Activated CD8-positive, alpha-beta memory T cell treated with anti-CD3 and anti-CD28 coated beads, Interleukin-2, amount 50 U/mL, for 1 hour (primary cell): ENCODE data around the gene CHTOP.
"Not testable (repeated sequence)": the region's sequence is repeated elsewhere in the genome, so short reads cannot be mapped to it uniquely, and the experiment has no call there.

Experiments
- DNase-seq: peaks from one replicate; pipeline ENCODE4 v3.0.0-alpha.2; 2020; ENCODE audit errors: extremely low read depth

Gene CHTOP

DNA sequence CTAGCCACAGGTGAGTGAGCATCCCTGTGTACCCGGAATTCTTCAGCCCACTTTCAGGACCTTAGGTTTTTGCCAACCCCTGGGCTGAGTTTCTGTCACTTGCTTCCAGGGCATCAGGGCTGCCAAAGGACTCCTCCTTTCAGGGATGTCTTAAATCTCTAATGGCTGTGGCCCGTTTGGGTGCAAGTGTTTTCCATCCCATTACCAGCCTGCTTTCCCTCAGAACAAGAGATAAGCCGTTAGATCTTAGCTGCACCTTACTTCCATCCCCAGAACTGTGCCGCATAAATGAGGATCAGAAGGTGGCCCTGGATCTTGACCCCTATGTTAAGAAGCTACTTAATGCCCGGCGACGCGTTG, 25.3 kb downstream of the CHTOP start:
- DNase-seq, result no peak

- DNase-seq, result no peak
Observed at GRCh38 chr1:153659656-153660055, 25.8 kb downstream of the CHTOP start.

DNA sequence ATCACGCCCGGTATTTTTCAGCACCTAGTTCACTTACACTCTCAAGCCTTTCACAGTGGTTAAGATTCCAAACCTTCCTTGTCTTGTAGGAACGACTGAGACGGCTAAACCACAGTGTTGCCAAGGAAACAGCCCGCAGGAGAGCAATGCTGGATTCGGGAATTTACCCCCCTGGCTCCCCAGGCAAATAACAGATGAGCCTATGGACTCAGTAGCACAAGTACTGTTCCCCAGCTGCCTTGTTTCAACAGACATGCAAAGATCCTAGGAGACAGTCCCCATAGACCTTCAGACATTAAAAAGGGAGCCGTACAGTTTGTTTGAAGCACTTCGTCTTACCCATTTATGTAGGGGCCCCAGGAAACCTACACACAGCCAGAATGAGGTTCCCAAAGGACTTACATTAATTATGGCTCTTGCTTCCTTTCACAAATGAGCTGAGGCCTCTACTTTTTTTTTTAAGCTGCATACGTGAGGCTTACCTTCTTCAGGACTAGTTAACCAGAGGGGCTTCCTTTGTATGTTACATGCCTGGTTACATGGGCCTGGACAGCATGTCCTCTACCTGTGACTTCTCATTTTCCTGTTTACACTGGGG, 27.3 kb downstream of the CHTOP start:
- no peak for DNase-seq

GRCh38 chr1:153662269-153662668, 28.4 kb downstream of the CHTOP start:
- no peak for DNase-seq

DNA sequence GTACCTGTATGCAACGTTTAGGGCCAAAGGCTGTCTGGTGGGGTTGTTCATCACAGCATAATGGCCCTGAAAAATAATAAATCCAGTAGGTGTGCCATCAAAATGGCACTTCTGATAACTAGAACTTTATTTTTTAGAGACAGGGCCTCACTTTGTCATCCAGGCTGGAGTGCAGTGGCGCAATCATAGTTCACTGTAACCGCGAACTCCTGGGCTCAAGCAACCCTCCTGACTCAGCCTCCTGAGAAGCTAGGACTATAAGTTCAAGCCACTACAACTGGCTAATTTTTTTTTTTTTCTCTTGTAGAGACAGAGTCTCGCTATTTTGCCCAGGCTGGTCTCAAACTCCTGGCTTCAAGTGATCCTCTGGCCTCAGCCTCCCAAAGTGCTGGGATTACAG, 29.3 kb downstream of the CHTOP start:
- no peak for DNase-seq

DNA sequence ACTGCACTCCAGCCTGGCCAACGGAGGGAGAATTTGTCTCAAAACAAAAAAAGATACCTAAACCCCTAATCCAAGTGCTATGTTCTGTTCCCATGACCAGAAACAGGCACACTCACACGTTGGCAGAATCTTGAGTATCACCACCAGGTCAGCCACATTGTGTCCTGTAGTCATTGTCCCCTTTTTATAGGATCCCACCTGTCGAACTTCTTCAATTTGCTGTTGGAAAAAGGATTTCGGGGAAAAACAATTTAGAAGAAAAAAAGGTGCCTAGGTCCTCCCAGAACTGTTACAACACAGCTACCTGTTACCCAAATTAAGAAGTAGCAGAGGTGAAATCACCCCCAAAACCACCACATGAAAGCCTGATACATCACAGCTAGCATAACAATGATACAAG, 33.6 kb downstream of the CHTOP start:
- no peak for DNase-seq

DNA sequence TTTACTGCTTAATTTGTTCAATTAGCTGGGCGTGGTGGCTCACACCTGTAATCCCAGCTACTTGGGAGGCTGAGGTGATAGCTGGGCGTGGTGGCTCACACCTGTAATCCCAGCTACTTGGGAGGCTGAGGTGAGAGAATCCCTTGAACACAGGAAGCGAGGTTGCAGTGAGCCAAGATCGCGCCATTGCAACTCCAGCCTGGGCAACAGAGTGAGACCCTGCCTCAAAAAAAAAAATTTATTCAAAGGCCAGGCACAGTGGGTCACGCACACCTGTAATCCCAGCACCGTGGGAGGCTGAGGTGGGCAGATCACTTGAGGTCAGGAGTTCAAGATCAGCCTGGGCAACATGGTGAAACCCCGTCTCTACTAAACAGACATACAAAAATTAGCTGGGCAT, 34.8 kb downstream of the CHTOP start:
- DNase-seq, result not testable (repeated sequence)

- DNase-seq, result no peak
Observed at GRCh38 chr1:153669606-153670005, 35.7 kb downstream of the CHTOP start.

DNA sequence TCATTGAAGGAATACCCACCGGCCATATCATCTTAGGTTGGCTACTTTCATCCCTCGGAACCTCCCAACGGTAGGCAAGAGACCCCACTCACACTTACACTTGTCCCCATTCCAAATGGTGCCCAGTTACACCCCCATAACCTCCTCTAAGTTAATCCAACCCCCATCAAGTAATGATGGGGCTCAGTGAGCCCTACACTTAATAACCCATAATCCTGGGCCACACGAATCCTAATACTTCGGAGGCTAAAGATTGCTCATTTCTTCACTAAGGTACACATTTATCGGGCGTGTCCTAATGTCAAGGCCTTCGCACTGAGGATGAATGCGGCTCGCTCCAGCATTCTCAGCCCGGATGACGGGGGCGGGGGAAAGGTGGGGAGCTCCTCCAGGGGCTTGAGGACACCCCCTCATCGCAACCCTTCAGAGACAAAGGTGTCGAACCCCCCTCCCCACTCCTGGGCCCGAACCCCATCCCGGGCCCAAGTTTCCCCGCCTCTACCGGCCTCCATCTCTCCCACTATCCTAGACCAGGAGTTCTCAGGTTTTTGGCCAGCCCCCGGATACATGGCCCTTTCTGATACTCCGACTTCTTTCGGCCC, 36.5 kb downstream of the CHTOP start:
- DNase-seq, result no peak

GRCh38 chr1:153670859-153671627, 37.2 kb downstream of the CHTOP start, which contains the start of gene ILF2:
Gene ILF2 (minus strand): TSS chr1:153670993. CDS start chr1:153670922, 71 bp downstream.
- DNase-seq, result peak; percentile 94

- not testable (repeated sequence) for DNase-seq
Observed at GRCh38 chr1:153671628-153672353, 37.9 kb downstream of the CHTOP start.

GRCh38 chr1:153673511-153673910, 39.6 kb downstream of the CHTOP start:
- DNase-seq, result no peak

DNA sequence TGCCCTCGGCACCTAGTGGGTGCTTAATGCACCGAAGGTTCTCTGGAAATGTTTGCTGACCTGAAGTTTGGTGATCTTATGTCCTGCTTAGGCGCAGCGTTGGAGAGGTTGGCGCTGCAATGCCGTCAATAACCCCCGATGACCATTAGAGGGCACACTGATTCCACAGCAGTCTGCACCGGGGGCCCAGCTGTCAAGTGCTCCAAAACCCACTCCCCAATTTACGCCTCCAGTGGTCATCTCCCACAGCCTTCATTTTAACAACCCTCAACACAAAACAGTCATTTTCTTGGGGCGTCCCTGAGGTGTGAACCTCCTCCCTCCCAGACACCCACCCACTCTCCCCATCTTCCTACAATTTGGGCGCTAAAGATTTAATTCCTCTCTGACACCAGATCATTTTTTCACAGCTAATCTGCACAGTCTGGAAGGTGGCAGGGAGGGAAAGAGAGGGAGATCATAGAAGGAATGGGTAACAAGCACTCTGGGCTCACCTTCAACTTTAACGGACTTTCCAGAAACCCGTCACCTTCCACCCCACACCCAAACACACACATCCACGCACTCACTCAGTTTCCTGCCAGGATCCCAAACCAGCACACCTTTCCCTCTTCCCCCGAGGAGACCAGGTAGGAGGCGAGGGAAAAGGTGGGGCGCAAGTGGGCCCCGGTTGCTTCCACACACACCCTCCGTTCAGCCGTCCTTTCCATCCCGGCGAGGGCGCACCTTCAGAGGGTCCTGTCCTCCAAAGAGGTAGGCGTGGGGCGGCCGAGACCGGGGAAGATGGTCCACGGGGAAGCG, 44.1 kb downstream of the CHTOP start:
- no peak for DNase-seq

GRCh38 chr1:153678519-153679336, 44.9 kb downstream of the CHTOP start, which contains the start of gene NPR1:
Gene NPR1 (plus strand): TSS chr1:153678688. CDS start chr1:153679109, 421 bp downstream.
- DNase-seq, result no peak

DNA sequence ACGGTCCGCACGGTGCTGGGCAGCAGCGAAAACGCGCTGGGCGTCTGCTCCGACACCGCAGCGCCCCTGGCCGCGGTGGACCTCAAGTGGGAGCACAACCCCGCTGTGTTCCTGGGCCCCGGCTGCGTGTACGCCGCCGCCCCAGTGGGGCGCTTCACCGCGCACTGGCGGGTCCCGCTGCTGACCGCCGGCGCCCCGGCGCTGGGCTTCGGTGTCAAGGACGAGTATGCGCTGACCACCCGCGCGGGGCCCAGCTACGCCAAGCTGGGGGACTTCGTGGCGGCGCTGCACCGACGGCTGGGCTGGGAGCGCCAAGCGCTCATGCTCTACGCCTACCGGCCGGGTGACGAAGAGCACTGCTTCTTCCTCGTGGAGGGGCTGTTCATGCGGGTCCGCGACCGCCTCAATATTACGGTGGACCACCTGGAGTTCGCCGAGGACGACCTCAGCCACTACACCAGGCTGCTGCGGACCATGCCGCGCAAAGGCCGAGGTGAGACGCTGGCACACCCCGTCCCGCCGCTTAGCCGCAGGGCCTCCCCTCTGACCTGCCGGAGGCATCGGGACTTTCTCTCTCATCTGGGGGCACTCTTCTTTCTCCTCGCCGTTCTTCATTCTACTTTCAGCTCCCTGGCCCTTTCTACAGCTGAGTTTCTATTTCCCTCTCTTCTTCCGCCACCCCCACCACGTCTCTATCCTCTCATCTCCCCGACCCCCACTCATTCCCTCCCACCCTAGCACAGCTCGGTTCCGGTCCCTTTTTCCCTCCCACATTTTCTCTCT, 45.7 kb downstream of the CHTOP start:
- DNase-seq, result no peak

- DNase-seq, result no peak
Observed at GRCh38 chr1:153680120-153680403, 46.2 kb downstream of the CHTOP start.

DNA sequence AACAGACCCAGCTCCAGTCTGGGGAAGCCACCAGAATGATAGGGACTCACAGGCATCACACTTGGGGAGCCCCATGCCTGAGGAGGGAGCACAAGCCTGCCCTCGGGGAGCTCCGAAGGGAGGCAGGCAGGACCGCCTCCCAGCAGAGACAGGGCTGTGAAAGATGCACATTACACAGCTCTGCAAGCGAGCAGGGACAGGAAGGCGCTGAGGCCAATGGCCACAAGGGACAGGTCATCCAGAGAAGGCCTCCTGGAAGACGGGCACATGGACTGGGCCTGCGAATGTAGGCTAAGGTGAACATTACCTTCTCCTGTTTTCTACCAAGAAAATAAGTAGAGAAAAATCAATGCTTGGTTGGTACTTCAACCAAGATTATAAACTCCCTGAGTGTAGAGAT, 48.9 kb downstream of the CHTOP start:
- DNase-seq, result no peak

GRCh38 chr1:153683854-153684253, 50.0 kb downstream of the CHTOP start:
- no peak for DNase-seq

DNA sequence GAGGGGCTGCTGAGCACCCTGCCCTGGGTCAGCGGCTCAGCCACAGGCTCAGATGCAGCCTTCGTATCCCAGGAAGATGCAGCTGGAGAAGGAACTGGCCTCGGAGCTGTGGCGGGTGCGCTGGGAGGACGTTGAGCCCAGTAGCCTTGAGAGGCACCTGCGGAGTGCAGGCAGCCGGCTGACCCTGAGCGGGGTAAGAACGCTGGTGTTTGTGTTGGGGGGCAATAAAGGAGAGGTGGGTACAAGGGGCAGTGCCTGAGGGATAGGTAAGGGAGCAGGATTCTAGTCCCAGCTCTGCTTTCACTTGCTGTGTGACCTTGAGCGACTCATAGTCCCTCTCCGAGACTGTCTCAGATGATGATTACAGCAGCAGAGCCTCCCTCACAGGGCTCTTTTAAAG, 51.0 kb downstream of the CHTOP start:
- no peak for DNase-seq
